Body of pancreas (tissue), 4 donors: Measurements from ENCODE around the gene DPH1.

ENCODE experiments used
- POLR2A ChIP-seq, 3 donors: fragments of 450-650 bp; IDR thresholded peaks; one replicate each; pipeline ENCODE4 v1.6.1; 2016; ENCODE audit warnings: antibody characterized with exemption in 3 of 3, mild to moderate bottlenecking in 2 of 3
- TF ChIP-seq, protein P1 (sequence below), 7 experiments: fragments of 450-650 bp in 4 of 7; fragments of 200-600 bp in 3 of 7; sonication (generic) in 3 of 7; IDR thresholded peaks; one replicate each; pipeline ENCODE4 v1.5.1; 2016 to 2019; ENCODE audit warnings: antibody characterized with exemption in 7 of 7

DNA sequence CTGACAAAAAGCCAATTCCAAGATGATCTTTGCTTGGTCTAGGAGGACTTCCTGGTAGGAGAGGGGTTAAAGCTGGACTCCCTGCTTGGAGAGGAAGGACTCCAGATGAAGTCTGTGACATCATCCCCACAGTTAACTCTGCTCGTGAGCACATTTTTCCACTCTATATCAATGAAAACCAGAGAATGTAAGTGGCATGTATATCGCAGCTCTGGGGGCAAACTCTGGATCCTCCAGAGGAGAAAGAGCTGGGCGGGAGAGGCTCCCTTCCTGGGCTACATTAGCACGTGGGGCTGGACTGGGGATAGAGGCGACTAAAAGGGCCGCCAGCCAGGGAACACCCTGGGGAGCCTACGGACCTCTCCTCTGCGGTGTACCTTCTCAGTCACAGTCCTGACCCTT, 59.1 kb downstream of the DPH1 start:
- TF ChIP-seq, protein P1, sequence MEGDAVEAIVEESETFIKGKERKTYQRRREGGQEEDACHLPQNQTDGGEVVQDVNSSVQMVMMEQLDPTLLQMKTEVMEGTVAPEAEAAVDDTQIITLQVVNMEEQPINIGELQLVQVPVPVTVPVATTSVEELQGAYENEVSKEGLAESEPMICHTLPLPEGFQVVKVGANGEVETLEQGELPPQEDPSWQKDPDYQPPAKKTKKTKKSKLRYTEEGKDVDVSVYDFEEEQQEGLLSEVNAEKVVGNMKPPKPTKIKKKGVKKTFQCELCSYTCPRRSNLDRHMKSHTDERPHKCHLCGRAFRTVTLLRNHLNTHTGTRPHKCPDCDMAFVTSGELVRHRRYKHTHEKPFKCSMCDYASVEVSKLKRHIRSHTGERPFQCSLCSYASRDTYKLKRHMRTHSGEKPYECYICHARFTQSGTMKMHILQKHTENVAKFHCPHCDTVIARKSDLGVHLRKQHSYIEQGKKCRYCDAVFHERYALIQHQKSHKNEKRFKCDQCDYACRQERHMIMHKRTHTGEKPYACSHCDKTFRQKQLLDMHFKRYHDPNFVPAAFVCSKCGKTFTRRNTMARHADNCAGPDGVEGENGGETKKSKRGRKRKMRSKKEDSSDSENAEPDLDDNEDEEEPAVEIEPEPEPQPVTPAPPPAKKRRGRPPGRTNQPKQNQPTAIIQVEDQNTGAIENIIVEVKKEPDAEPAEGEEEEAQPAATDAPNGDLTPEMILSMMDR (IDR thresholded peaks at IDR 0.05) = no peak
- TF ChIP-seq POLR2A (IDR thresholded peaks at IDR 0.05) = no peak
